Measurements from ENCODE around the gene PLA2G7.

PLA2G7 gene

GRCh38 chr6:46690911-46691451 lies 44.2 kb downstream of the PLA2G7 start:
- TF ChIP-seq, protein P1, sequence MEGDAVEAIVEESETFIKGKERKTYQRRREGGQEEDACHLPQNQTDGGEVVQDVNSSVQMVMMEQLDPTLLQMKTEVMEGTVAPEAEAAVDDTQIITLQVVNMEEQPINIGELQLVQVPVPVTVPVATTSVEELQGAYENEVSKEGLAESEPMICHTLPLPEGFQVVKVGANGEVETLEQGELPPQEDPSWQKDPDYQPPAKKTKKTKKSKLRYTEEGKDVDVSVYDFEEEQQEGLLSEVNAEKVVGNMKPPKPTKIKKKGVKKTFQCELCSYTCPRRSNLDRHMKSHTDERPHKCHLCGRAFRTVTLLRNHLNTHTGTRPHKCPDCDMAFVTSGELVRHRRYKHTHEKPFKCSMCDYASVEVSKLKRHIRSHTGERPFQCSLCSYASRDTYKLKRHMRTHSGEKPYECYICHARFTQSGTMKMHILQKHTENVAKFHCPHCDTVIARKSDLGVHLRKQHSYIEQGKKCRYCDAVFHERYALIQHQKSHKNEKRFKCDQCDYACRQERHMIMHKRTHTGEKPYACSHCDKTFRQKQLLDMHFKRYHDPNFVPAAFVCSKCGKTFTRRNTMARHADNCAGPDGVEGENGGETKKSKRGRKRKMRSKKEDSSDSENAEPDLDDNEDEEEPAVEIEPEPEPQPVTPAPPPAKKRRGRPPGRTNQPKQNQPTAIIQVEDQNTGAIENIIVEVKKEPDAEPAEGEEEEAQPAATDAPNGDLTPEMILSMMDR (IDR thresholded peaks at IDR 0.05): no peak

DNA sequence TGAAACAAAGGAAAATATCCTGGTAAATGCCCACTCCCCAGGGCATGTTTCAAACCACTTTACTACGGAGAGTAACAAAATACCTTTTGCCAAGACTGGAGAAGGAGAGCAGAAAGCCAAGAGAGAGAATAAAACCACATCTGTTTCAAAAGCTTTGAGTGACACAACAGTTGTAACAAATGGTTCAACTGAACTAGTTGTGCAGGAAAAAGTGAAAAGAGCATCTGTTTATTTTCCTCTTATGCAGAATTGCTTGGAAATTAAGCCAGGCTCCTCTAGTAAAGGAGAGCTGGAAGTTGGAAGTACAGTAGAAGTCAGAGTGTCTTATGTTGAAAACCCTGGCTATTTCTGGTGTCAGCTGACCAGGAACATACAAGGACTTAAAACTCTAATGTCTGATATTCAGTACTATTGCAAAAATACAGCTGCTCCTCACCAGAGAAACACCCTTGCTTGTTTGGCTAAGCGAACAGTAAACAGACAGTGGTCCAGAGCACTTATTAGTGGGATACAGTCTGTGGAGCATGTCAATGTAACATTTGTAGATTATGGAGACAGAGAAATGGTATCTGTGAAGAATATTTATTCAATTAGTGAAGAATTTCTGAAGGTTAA lies 44.9 kb downstream of the PLA2G7 start:
- TF ChIP-seq, protein P1 (IDR thresholded peaks at IDR 0.05): no peak

- TF ChIP-seq, protein P1 (IDR thresholded peaks at IDR 0.05): no peak
Measured at GRCh38 chr6:46689657-46690056, 45.5 kb downstream of the PLA2G7 start.

- TF ChIP-seq, protein P1 (IDR thresholded peaks at IDR 0.05): no peak
Measured at GRCh38 chr6:46688966-46689335, 46.2 kb downstream of the PLA2G7 start.

- TF ChIP-seq, protein P1 (IDR thresholded peaks at IDR 0.05): no peak
Measured at GRCh38 chr6:46688117-46688965, 46.8 kb downstream of the PLA2G7 start.

DNA sequence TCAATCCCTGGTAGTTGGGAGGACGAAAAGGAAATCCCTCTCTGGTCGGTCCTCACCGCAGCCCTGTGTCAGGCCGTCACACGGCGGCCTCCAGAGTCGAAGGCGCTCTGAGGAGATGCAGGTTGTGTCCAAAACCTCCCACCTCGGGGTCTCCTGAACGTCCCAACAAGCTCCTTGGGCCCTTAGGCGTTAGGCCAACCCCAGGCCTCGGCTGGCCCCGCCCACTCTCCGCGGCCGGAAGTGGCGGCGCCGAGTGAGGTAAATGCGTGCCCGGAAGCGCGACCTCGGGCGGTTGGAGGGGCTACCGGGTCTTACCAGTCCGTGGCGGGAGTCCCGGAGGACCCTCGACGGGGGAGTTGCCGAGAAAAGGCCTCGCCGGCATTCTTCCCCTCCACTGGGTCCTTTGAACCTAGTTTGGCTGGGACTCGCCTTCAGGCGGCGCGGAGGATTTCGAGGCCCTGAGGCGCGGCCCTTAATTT lies 47.5 kb downstream of the PLA2G7 start, which contains the start of gene TDRD6:
Gene TDRD6 (plus strand): TSS at position 267 of the 479 bp plus-strand sequence. CDS start 244 bp downstream, outside the sequence.
- TF ChIP-seq, protein P1 (IDR thresholded peaks at IDR 0.05): no peak

DNA sequence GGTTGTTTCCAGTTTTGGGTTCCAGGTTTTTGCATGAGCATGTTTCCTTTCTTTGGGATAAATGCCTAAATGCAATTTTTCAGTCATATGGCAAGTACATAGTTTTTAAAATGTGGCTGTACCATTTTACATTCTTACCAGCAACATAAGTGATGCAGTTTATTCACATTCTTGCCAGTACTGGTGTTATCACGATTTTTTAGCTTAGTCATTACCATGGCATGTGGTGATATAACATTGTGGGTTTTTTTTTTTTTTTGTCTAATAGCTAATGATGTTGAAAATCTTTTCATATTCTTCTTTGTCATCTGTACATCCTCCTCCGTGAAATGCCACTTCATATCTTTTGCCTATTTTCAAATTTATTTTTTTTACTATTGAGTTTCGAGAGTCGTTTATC lies 50.4 kb downstream of the PLA2G7 start:
- TF ChIP-seq, protein P1 (IDR thresholded peaks at IDR 0.05): no peak

Measured in LNCAP (cell line).